ENCODE results near the gene CEP131.
A peak's percentile ranks its signal among the peaks of the same experiment; 100 is the strongest.

Gene CEP131

GRCh38 chr17:81247339-81247990 is 24.7 kb upstream of the CEP131 start:
- 89% methylated on average over 13 of the region's 15 CpGs for WGBS
- H3K23ac ChIP-seq (ENCODE audit: low read length in 2 of 2), result no peak overlapping the region
- no peak overlapping the region for H3K27ac ChIP-seq (ENCODE audit: low read length, poor library complexity, severe bottlenecking)
- no peaks in the 10 kb centered on the region for H3K27me3 ChIP-seq (ENCODE audit: control insufficient read depth in 1 of 2, insufficient read depth in 1 of 2, low read length in 2 of 2)
- no peak overlapping the region for H2BK12ac ChIP-seq (ENCODE audit: low read length in 2 of 2)
- no peak overlapping the region for H2AFZ ChIP-seq (ENCODE audit: low read depth, low read length)
- H3K14ac ChIP-seq (ENCODE audit: low read length in 2 of 2), result no peak overlapping the region
- no peak overlapping the region for H3K4me2 ChIP-seq (ENCODE audit: low read length, poor library complexity, severe bottlenecking)
- H4K8ac ChIP-seq (ENCODE audit: low read length), result no peak overlapping the region
- no peaks in the 10 kb centered on the region for H3K9me3 ChIP-seq (ENCODE audit: control insufficient read depth, low read length)
- H2BK120ac ChIP-seq (ENCODE audit: low read depth, low read length), result no peak overlapping the region
- H2BK5ac ChIP-seq (ENCODE audit: low read depth, low read length, poor library complexity, severe bottlenecking), result no peak overlapping the region
- no peak overlapping the region for H4K91ac ChIP-seq (ENCODE audit: low read length)
- DNase-seq, result no peak
- H3K18ac ChIP-seq (ENCODE audit: low read depth in 1 of 2, low read length in 2 of 2), result no peak overlapping the region
- peaks cover 20% of the 10 kb centered on the region for H3K79me1 ChIP-seq (replicated peaks; ENCODE audit: low read length, poor library complexity, severe bottlenecking)
- H2AK5ac ChIP-seq (ENCODE audit: low read length, severe bottlenecking), result no peak overlapping the region
- H3K4ac ChIP-seq (ENCODE audit: low read depth in 1 of 2, low read length in 2 of 2), result peak overlapping the region in 1 of 2 experiments; percentile 6
- no peak overlapping the region for H2BK15ac ChIP-seq (ENCODE audit: low read depth, poor library complexity, severe bottlenecking)
- H3K4me3 ChIP-seq (ENCODE audit: insufficient read depth in 1 of 2, low read depth in 1 of 2, low read length in 2 of 2), result no peak overlapping the region
- peaks cover 24% of the 10 kb centered on the region for H3K4me1 ChIP-seq (ENCODE audit: control insufficient read depth, insufficient read depth, low read depth, low read length)
- no peak overlapping the region for H3K9ac ChIP-seq (ENCODE audit: low read length)
- H3K36me3 ChIP-seq (ENCODE audit: control insufficient read depth in 1 of 2, insufficient read depth in 2 of 2, low read depth in 1 of 2, low read length in 2 of 2), result peaks cover 20 to 74% of the 10 kb centered on the region in 2 experiments

- peak overlapping the region; percentile 52 for H4K91ac ChIP-seq (ENCODE audit: low read length)
- H3K4me2 ChIP-seq (ENCODE audit: low read length, poor library complexity, severe bottlenecking), result no peak overlapping the region
- H3K4me3 ChIP-seq (ENCODE audit: insufficient read depth in 1 of 2, low read depth in 1 of 2, low read length in 2 of 2), result no peak overlapping the region
- no peaks in the 10 kb centered on the region for H3K27me3 ChIP-seq (ENCODE audit: control insufficient read depth in 1 of 2, insufficient read depth in 1 of 2, low read length in 2 of 2)
- no peak overlapping the region for H3K9ac ChIP-seq (ENCODE audit: low read length)
- no peaks in the 10 kb centered on the region for H3K9me3 ChIP-seq (ENCODE audit: control insufficient read depth, low read length)
- H3K14ac ChIP-seq (ENCODE audit: low read length in 2 of 2), result no peak overlapping the region
- no peak overlapping the region for H4K8ac ChIP-seq (ENCODE audit: low read length)
- no peak overlapping the region for H3K18ac ChIP-seq (ENCODE audit: low read depth in 1 of 2, low read length in 2 of 2)
- no peak overlapping the region for H2AFZ ChIP-seq (ENCODE audit: low read depth, low read length)
- H2AK5ac ChIP-seq (ENCODE audit: low read length, severe bottlenecking), result no peak overlapping the region
- DNase-seq, result no peak
- no peak overlapping the region for H2BK12ac ChIP-seq (ENCODE audit: low read length in 2 of 2)
- H3K36me3 ChIP-seq (ENCODE audit: control insufficient read depth in 1 of 2, insufficient read depth in 2 of 2, low read depth in 1 of 2, low read length in 2 of 2), result peaks cover 25 to 73% of the 10 kb centered on the region in 2 experiments
- H3K27ac ChIP-seq (ENCODE audit: low read length, poor library complexity, severe bottlenecking), result no peak overlapping the region
- 95% methylated on average over 28 of the region's 28 CpGs for WGBS
- no peak overlapping the region for H3K23ac ChIP-seq (ENCODE audit: low read length in 2 of 2)
- H2BK120ac ChIP-seq (ENCODE audit: low read depth, low read length), result no peak overlapping the region
- peaks cover 19% of the 10 kb centered on the region for H3K79me1 ChIP-seq (replicated peaks; ENCODE audit: low read length, poor library complexity, severe bottlenecking)
- H2BK15ac ChIP-seq (ENCODE audit: low read depth, poor library complexity, severe bottlenecking), result no peak overlapping the region
- no peak overlapping the region for H2BK5ac ChIP-seq (ENCODE audit: low read depth, low read length, poor library complexity, severe bottlenecking)
- peaks cover 27% of the 10 kb centered on the region for H3K4me1 ChIP-seq (ENCODE audit: control insufficient read depth, insufficient read depth, low read depth, low read length)
- peak overlapping the region in 1 of 2 experiments; percentile 6 for H3K4ac ChIP-seq (ENCODE audit: low read depth in 1 of 2, low read length in 2 of 2)
Measured at GRCh38 chr17:81246679-81247338, 24.0 kb upstream of the CEP131 start.

DNA sequence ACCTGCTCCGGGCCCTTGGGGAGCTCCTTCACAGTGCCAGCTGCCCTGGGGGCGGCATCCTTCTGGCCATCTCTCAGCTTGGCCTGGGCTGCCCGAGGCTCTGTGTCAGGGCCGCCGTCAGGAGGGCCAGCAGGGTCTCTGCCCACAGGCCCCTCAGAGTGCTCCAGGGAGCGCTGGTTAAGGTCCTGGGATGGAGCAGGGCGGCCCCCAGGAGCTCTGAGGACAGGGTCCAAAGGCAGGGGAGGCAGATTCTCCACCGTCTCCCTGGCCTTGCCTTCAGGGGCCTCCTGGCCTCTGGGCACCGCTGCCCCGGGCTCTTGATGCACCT is 23.5 kb upstream of the CEP131 start:
- peaks cover 30 to 73% of the 10 kb centered on the region in 2 experiments for H3K36me3 ChIP-seq (ENCODE audit: control insufficient read depth in 1 of 2, insufficient read depth in 2 of 2, low read depth in 1 of 2, low read length in 2 of 2)
- no peak overlapping the region for H2BK15ac ChIP-seq (ENCODE audit: low read depth, poor library complexity, severe bottlenecking)
- no peak overlapping the region for H3K18ac ChIP-seq (ENCODE audit: low read depth in 1 of 2, low read length in 2 of 2)
- no peak overlapping the region for H3K4me2 ChIP-seq (ENCODE audit: low read length, poor library complexity, severe bottlenecking)
- H3K14ac ChIP-seq (ENCODE audit: low read length in 2 of 2), result no peak overlapping the region
- H3K79me1 ChIP-seq (replicated peaks; ENCODE audit: low read length, poor library complexity, severe bottlenecking), result peaks cover 23% of the 10 kb centered on the region
- no peak overlapping the region for H3K23ac ChIP-seq (ENCODE audit: low read length in 2 of 2)
- H4K8ac ChIP-seq (ENCODE audit: low read length), result no peak overlapping the region
- H3K27ac ChIP-seq (ENCODE audit: low read length, poor library complexity, severe bottlenecking), result no peak overlapping the region
- DNase-seq, result no peak
- H2AFZ ChIP-seq (ENCODE audit: low read depth, low read length), result no peak overlapping the region
- H2BK12ac ChIP-seq (ENCODE audit: low read length in 2 of 2), result no peak overlapping the region
- H3K9ac ChIP-seq (ENCODE audit: low read length), result no peak overlapping the region
- H2BK120ac ChIP-seq (ENCODE audit: low read depth, low read length), result no peak overlapping the region
- H3K4me3 ChIP-seq (ENCODE audit: insufficient read depth in 1 of 2, low read depth in 1 of 2, low read length in 2 of 2), result no peak overlapping the region
- H3K27me3 ChIP-seq (ENCODE audit: control insufficient read depth in 1 of 2, insufficient read depth in 1 of 2, low read length in 2 of 2), result no peaks in the 10 kb centered on the region
- H3K9me3 ChIP-seq (ENCODE audit: control insufficient read depth, low read length), result no peaks in the 10 kb centered on the region
- H2AK5ac ChIP-seq (ENCODE audit: low read length, severe bottlenecking), result no peak overlapping the region
- WGBS, result 94% methylated on average over 10 of the region's 10 CpGs
- H3K4me1 ChIP-seq (ENCODE audit: control insufficient read depth, insufficient read depth, low read depth, low read length), result peaks cover 28% of the 10 kb centered on the region
- no peak overlapping the region for H2BK5ac ChIP-seq (ENCODE audit: low read depth, low read length, poor library complexity, severe bottlenecking)
- no peak overlapping the region for H4K91ac ChIP-seq (ENCODE audit: low read length)
- no peak overlapping the region for H3K4ac ChIP-seq (ENCODE audit: low read depth in 1 of 2, low read length in 2 of 2)

DNA sequence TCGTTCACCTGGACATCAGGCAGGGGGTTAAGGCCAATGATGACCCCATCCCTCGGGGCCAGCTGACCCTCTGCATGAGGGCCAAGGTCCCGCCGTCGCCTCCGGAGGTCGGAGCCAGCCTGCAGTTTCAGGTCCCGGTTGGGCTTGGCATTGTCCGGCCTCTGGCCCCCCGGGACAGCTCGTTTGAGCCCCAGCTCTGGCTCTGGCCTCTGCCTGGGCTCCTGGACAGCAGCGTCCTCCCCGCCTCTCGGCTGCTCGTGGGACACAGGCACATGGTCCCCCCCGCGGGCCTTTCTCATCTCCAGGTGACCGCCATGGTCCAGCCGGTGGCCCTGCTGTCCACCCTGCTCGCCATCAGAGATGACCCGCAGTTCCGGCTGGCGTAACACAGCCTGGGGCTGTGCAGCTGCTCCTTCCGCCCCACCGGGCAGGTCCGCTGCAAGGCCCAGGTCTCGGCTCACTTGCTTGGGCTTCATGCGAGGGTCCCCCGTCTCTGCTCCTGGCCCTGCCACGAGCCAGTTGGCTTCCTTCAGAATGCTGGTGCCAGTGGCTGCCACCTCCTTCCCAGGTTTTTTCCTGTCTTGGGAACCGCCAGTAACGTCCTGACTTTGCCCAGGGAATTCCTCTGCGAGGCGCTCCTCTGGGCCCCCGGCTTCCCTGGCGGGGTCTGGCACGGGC is 23.0 kb upstream of the CEP131 start:
- Histone ChIP-seq H3K9ac (ENCODE audit: low read length) (no peak overlapping the region), H4K91ac (ENCODE audit: low read length) (no peak overlapping the region), H3K4me3 (ENCODE audit: insufficient read depth in 1 of 2, low read depth in 1 of 2, low read length in 2 of 2) (no peak overlapping the region), H3K4ac (ENCODE audit: low read depth in 1 of 2, low read length in 2 of 2) (no peak overlapping the region), H3K4me1 (ENCODE audit: control insufficient read depth, insufficient read depth, low read depth, low read length) (peaks cover 29% of the 10 kb centered on the region), H2AFZ (ENCODE audit: low read depth, low read length) (no peak overlapping the region), H3K9me3 (ENCODE audit: control insufficient read depth, low read length) (no peaks in the 10 kb centered on the region), H3K23ac (ENCODE audit: low read length in 2 of 2) (no peak overlapping the region), H2BK15ac (ENCODE audit: low read depth, poor library complexity, severe bottlenecking) (no peak overlapping the region), H2BK12ac (ENCODE audit: low read length in 2 of 2) (no peak overlapping the region), H4K8ac (ENCODE audit: low read length) (no peak overlapping the region), H2BK5ac (ENCODE audit: low read depth, low read length, poor library complexity, severe bottlenecking) (no peak overlapping the region), H3K27me3 (ENCODE audit: control insufficient read depth in 1 of 2, insufficient read depth in 1 of 2, low read length in 2 of 2) (no peaks in the 10 kb centered on the region), H3K36me3 (ENCODE audit: control insufficient read depth in 1 of 2, insufficient read depth in 2 of 2, low read depth in 1 of 2, low read length in 2 of 2) (peaks cover 30 to 73% of the 10 kb centered on the region in 2 experiments), H2AK5ac (ENCODE audit: low read length, severe bottlenecking) (no peak overlapping the region), H3K18ac (ENCODE audit: low read depth in 1 of 2, low read length in 2 of 2) (no peak overlapping the region), H3K27ac (ENCODE audit: low read length, poor library complexity, severe bottlenecking) (no peak overlapping the region), H3K79me1 (replicated peaks; ENCODE audit: low read length, poor library complexity, severe bottlenecking) (peaks cover 27% of the 10 kb centered on the region), H2BK120ac (ENCODE audit: low read depth, low read length) (no peak overlapping the region), H3K4me2 (ENCODE audit: low read length, poor library complexity, severe bottlenecking) (no peak overlapping the region), H3K14ac (ENCODE audit: low read length in 2 of 2) (no peak overlapping the region)
- WGBS, result 92% methylated on average over 37 of the region's 37 CpGs
- no peak for DNase-seq
